ENCODE results near the gene AFAP1. TPM values are rescaled to one million over a fixed set of nuclear protein-coding genes. Genes with fewer than 3 reads are reported as not detected.
A peak's percentile ranks its signal among the peaks of the same experiment; 100 is the strongest.

Gene AFAP1
- total RNA-seq, 1 experiment from 2014 or later: 94.7 TPM

- CTCF ChIA-PET: interaction anchor here (0.6 kb wide), 1 partner anchor 35 kb away, joined by 3 read pairs; no protein-coding TSS in a partner anchor
- in situ Hi-C loops (cut with HindIII; ENCODE audit: low pct_unique_long_range_greater_than_20kb, low sequenced_read_pairs) (no loop called here), intact Hi-C loops (cut with micrococcal nuclease; ENCODE audit: unreplicated experiment) (loop anchor here (10.0 kb wide), 1 partner anchor 58 kb away; the partner anchor contains the start of gene AFAP1)
- Histone ChIP-seq H3K27me3 (ENCODE audit: control insufficient read depth, insufficient read depth, low read length) (no peaks in the 10 kb centered on the region), H3K9me3 (ENCODE audit: control insufficient read depth, insufficient read depth, low read depth, low read length) (no peaks in the 10 kb centered on the region), H3K4me3 (ENCODE audit: low read depth in 2 of 2, low read length in 2 of 2) (no peak overlapping the region), H3K36me3 (ENCODE audit: control insufficient read depth, insufficient read depth, low read length) (no peaks in the 10 kb centered on the region), H3K27ac (ENCODE audit: low read length) (peak overlapping the region; percentile 90), H3K4me1 (ENCODE audit: control insufficient read depth, insufficient read depth, low read length) (peaks cover 86% of the 10 kb centered on the region)
- POLR2A ChIA-PET: no interaction called here
- ATAC-seq: no peak
- BruUV-seq (replicated peaks): no TSS peak
- no peak for TF ChIP-seq SIN3A (IDR thresholded peaks at IDR 0.05; ENCODE audit: borderline replicate concordance, insufficient read depth, low read depth, low read length)
- no peak for TF ChIP-seq REST (IDR thresholded peaks at IDR 0.05; ENCODE audit: insufficient read depth in 1 of 2, low read depth in 2 of 2, low read length in 1 of 2)
- no peak for TF ChIP-seq POLR2AphosphoS5 (IDR thresholded peaks at IDR 0.05; ENCODE audit: low read depth, low read length)
- TF ChIP-seq TCF7L2 (IDR thresholded peaks at IDR 0.05; ENCODE audit: low read depth, low read length): no peak
- TF ChIP-seq, protein P1, sequence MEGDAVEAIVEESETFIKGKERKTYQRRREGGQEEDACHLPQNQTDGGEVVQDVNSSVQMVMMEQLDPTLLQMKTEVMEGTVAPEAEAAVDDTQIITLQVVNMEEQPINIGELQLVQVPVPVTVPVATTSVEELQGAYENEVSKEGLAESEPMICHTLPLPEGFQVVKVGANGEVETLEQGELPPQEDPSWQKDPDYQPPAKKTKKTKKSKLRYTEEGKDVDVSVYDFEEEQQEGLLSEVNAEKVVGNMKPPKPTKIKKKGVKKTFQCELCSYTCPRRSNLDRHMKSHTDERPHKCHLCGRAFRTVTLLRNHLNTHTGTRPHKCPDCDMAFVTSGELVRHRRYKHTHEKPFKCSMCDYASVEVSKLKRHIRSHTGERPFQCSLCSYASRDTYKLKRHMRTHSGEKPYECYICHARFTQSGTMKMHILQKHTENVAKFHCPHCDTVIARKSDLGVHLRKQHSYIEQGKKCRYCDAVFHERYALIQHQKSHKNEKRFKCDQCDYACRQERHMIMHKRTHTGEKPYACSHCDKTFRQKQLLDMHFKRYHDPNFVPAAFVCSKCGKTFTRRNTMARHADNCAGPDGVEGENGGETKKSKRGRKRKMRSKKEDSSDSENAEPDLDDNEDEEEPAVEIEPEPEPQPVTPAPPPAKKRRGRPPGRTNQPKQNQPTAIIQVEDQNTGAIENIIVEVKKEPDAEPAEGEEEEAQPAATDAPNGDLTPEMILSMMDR (IDR thresholded peaks at IDR 0.05): no peak
- DNase-seq (ENCODE audit: low read depth, low spot score): no peak
Observed at GRCh38 chr4:7877176-7877575, 62.5 kb downstream of the AFAP1 start.

GRCh38 chr4:7876201-7876875 is 63.3 kb downstream of the AFAP1 start:
- intact Hi-C loops (cut with micrococcal nuclease; ENCODE audit: unreplicated experiment): loop anchor here (10.0 kb wide), 1 partner anchor 58 kb away; the partner anchor contains the start of gene AFAP1
- CTCF ChIA-PET: interaction anchor here (0.6 to 0.7 kb wide), 3 partner anchors 25 to 250 kb away, joined by 3 to 10 read pairs (median 3); no protein-coding TSS in a partner anchor
- POLR2A ChIA-PET: interaction anchor here (0.7 kb wide), 1 partner anchor 852 kb away, joined by 3 read pairs; no protein-coding TSS in a partner anchor
- H3K4me1 ChIP-seq (ENCODE audit: control insufficient read depth, insufficient read depth, low read length): peaks cover 86% of the 10 kb centered on the region
- TSS peak; percentile 27 for BruUV-seq (replicated peaks)
- no peaks in the 10 kb centered on the region for H3K36me3 ChIP-seq (ENCODE audit: control insufficient read depth, insufficient read depth, low read length)
- ATAC-seq (peak; percentile 89), DNase-seq (ENCODE audit: low read depth, low spot score) (no peak)
- H3K9me3 ChIP-seq (ENCODE audit: control insufficient read depth, insufficient read depth, low read depth, low read length): no peaks in the 10 kb centered on the region
- TF ChIP-seq TCF7L2 (IDR thresholded peaks at IDR 0.05; ENCODE audit: low read depth, low read length) (no peak), REST (IDR thresholded peaks at IDR 0.05; ENCODE audit: insufficient read depth in 1 of 2, low read depth in 2 of 2, low read length in 1 of 2) (peak; percentile 43 to 71; a peak in 2 of 4 replicates)
- TF ChIP-seq, protein P1 (IDR thresholded peaks at IDR 0.05): peak; percentile 66
- peak overlapping the region; percentile 90 for H3K27ac ChIP-seq (ENCODE audit: low read length)
- H3K27me3 ChIP-seq (ENCODE audit: control insufficient read depth, insufficient read depth, low read length): no peaks in the 10 kb centered on the region
- in situ Hi-C loops (cut with HindIII; ENCODE audit: low pct_unique_long_range_greater_than_20kb, low sequenced_read_pairs): no loop called here
- peak overlapping the region; percentile 10 to 37 for H3K4me3 ChIP-seq (ENCODE audit: low read depth in 2 of 2, low read length in 2 of 2)
